Measurements from ENCODE around the gene SPRYD3.

SPRYD3 gene

DNA sequence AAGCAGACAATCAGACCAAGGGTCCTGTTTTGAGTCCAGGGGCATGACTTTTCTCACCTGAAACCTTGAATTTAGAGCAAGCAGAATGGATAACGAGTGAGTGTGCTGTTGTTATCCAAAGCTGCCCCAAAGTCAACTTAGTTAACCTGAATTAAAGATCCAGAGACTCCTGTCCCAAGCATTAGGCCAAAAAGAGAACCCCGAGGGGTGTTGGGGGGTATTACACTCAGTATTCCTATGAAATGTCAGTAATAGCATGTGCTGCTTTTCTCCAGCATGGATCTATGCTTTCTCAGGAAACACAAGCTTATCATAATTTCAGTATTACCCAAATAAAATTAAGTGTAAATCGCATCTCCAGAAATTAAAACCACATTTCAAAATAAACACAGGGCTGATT is 53.9 kb downstream of the SPRYD3 start:
- DNase-seq (ENCODE audit: low spot score) = no peak

DNA sequence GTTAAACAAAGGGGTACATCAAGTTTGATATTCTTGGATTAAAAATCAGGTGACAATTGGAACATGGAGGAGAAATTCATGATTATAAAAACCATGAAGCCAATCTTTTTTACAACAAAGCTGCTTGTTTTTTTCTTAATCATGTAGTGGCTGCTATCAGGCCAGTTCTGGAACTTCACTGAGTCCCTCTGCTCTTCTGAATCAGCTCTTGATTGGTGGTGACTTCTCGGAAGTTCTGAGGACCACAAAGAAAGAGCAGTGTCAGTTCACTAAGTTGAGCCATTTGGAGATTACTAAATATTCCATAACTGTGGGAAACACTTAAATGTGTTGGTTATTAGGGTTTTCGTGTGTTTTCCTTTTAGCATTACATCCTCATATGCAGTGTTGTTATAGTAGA is 64.5 kb downstream of the SPRYD3 start:
- DNase-seq (ENCODE audit: low spot score) = no peak

Measured in SW480 (cell line).